ENCODE data around the gene INTS6L. TPM values are rescaled to one million over a fixed set of nuclear protein-coding genes. Genes with fewer than 3 reads are reported as not detected.
A peak's percentile ranks its signal among the peaks of the same experiment; 100 is the strongest.
"Not testable (repeated sequence)": the region's sequence is repeated elsewhere in the genome, so short reads cannot be mapped to it uniquely, and the experiment has no call there.

Gene INTS6L
- total RNA-seq, 2 donors from 2014 or later, result 28.6 to 41.3 TPM

DNA sequence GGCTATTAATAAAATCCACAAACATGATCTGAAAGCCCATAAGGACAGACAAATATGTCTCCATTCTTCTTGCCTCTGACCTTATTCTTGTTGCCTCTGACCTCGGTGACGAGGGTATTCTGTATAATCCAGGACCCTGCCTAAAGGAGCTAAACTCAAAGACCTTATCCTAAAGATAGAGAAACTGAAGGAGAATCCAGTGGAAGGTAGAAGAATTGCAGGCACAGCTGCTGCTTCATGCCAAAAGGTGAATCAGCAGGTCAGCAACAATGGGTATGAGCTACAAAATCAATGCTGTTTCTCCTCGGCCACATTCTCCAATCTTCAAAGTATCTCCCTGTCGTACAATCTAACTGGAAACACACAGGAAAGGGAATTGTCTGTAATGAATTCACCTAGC lies 71.4 kb downstream of the INTS6L start:
- Mint-ChIP-seq H3K27me3 (ENCODE audit: low read depth) (peaks cover 49% of the 10 kb centered on the region), H3K9me3 (no peaks in the 10 kb centered on the region), H3K27ac (no peak overlapping the region), H3K4me3 (no peak overlapping the region), H3K36me3 (ENCODE audit: insufficient read depth in 2 of 2) (no peaks in the 10 kb centered on the region), H3K4me1 (ENCODE audit: low read depth) (peaks cover 4% of the 10 kb centered on the region)
- no peak for DNase-seq
- ATAC-seq (replicated peaks in 1 of 2), result no peak

DNA sequence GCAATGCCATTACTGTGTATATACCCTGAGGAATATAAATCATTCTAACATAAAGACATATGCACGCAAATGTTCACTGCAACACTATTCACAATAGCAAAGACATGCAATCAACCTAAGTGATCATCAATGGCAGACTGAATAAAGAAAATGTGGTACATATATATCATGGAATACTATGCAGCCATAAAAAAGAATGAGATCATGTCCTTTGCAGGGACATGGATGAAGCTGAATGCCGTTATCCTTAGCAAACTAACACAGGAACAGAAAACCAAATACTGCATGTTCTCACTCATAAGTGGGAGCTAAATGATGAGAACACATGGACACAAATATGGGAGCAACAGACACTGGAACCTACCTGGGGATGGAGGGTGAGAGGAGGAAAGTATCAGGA lies 73.6 kb downstream of the INTS6L start:
- not testable (repeated sequence) for H3K4me3 Mint-ChIP-seq; DNase-seq; ATAC-seq (replicated peaks in 1 of 2); H3K4me1 Mint-ChIP-seq (ENCODE audit: low read depth); H3K27ac Mint-ChIP-seq; H3K9me3 Mint-ChIP-seq; H3K36me3 Mint-ChIP-seq (ENCODE audit: insufficient read depth in 2 of 2)
- peaks cover 51% of the 10 kb centered on the region for H3K27me3 Mint-ChIP-seq (ENCODE audit: low read depth)

DNA sequence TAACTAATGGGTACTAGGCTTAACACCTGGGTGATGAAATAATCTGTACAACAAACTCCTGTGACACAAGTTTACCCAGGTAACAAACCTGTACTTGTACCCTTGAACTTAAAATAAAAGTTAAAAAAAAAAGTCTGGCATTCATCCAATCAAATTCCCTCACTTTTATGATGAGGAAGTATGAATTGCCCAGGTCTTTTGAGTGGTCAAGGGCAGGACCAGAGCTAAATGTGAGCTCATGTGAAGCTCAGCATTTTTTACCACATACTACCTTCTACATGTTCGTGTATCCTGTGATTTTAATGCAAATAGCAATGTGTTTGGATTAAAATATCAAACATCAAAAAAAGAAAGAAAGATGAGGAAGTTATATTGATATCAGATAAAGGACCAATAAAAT lies 74.0 kb downstream of the INTS6L start:
- not testable (repeated sequence) for H3K4me3 Mint-ChIP-seq; DNase-seq; H3K36me3 Mint-ChIP-seq (ENCODE audit: insufficient read depth in 2 of 2); ATAC-seq (replicated peaks in 1 of 2); H3K4me1 Mint-ChIP-seq (ENCODE audit: low read depth); H3K9me3 Mint-ChIP-seq; H3K27ac Mint-ChIP-seq
- H3K27me3 Mint-ChIP-seq (ENCODE audit: low read depth), result peaks cover 53% of the 10 kb centered on the region

DNA sequence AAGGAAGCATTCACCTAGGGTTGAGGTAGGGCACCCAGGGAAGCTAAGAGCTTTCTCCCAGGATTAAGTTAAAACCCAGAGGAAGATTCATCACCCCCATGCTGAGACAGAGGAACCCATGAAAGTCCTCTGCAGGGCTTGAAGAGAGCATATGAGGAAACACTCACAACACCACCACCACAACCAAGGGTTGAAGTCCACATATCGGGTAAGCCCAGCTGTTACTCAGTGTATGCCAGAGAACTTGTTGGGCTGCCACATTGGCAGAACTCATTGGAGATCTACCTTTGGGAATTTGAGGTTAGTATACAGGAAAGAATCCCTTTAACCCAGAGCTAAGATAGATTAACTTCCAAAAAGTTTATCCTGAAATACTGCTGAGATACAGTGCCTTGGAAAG lies 75.1 kb downstream of the INTS6L start:
- DNase-seq (no peak), ATAC-seq (replicated peaks in 1 of 2) (no peak)
- Mint-ChIP-seq H3K4me3 (no peak overlapping the region), H3K9me3 (no peaks in the 10 kb centered on the region), H3K27me3 (ENCODE audit: low read depth) (peaks cover 47% of the 10 kb centered on the region), H3K27ac (no peak overlapping the region), H3K4me1 (ENCODE audit: low read depth) (peaks cover 4% of the 10 kb centered on the region), H3K36me3 (ENCODE audit: insufficient read depth in 2 of 2) (no peaks in the 10 kb centered on the region)

DNA sequence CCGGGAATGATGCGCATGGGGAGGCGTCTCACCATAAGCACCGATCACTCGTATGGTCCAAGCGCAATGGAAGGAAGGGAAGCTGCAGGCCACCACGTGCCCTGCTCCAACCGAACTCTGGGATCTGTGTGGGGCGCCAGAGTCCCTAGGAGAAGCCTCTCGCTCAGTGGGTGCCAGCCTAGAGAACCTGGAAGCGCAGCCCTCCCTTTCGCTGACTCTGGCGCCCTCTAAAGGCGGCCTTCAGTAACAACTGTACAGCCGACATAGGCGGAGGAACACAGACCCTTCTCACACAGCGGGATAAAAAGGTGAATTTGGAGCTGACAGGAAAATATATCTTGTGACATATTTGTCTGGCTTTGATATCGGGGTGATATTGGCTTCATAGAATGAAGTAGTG lies 76.0 kb downstream of the INTS6L start:
- Mint-ChIP-seq H3K27ac (no peak overlapping the region), H3K4me3 (no peak overlapping the region), H3K27me3 (ENCODE audit: low read depth) (peaks cover 54% of the 10 kb centered on the region), H3K36me3 (ENCODE audit: insufficient read depth in 2 of 2) (no peaks in the 10 kb centered on the region), H3K9me3 (no peaks in the 10 kb centered on the region), H3K4me1 (ENCODE audit: low read depth) (peaks cover 4% of the 10 kb centered on the region)
- peak; percentile 50 to 56 for DNase-seq
- ATAC-seq (replicated peaks in 1 of 2), result peak; percentile 28 to 53

DNA sequence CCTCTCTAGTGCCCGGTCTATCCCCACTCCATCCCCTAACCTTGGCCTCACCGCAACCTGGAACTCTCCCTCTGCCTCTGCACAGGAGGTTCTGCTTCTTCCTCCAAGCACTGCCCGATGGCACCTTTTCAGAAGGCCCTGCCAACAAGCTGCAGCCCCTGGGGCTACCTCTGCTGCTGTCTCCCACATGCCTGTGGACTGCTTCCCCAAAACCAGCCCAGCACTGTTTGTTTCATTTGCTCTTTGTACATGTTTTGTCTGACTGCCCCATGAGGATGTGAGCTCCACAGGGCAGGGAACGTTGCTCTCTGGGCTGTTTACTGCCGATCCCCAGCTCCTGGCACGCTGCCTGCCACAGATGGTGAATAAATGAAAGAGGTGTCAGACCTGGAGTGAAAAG lies 85.4 kb downstream of the INTS6L start:
- Mint-ChIP-seq H3K27ac (no peak overlapping the region), H3K27me3 (ENCODE audit: low read depth) (peaks cover 46% of the 10 kb centered on the region), H3K9me3 (no peaks in the 10 kb centered on the region), H3K4me3 (no peak overlapping the region), H3K4me1 (ENCODE audit: low read depth) (no peaks in the 10 kb centered on the region), H3K36me3 (ENCODE audit: insufficient read depth in 2 of 2) (no peaks in the 10 kb centered on the region)
- DNase-seq (no peak), ATAC-seq (replicated peaks in 1 of 2) (no peak)

DNA sequence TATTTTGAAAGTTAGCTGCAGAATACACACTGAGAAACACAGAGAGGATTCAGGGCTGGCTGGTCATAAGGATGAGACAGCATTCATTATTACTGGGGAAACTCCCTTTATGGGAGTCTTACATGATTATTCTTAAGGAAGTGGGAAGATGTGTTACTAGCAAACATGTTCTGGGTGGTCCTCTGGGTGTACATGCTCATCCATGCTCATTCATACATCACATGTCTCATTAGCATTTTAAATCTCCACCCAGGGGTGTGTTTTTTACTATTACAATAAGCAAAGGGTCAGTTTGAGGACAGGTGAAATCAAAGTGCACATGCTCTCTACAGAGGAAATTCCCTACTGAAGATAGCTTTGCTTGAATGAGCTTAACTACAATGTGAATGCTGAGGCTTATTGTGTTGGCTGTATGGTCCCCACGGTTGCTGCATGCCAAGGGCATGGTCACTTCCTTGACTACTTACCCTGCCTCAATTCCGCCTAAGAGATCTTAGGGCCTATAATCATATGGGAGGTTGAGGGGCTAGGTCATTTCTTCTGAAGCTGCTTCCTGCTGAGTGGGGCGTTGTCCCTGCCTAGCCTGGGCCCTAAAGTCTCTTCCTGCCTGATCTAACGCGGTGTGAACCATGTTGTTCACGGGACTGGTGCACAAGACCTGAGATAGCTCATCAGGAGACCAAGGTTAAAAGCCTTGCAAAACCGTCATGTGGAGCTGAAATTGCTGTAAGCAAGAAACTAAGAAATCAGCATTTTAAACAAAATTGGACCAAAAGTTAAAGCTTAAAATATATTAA lies 104.1 kb downstream of the INTS6L start:
- H3K4me3 Mint-ChIP-seq; H3K9me3 Mint-ChIP-seq; H3K27me3 Mint-ChIP-seq (ENCODE audit: low read depth); DNase-seq; H3K4me1 Mint-ChIP-seq (ENCODE audit: low read depth); ATAC-seq (replicated peaks in 1 of 2); H3K27ac Mint-ChIP-seq; H3K36me3 Mint-ChIP-seq (ENCODE audit: insufficient read depth in 2 of 2): not testable (repeated sequence)

DNA sequence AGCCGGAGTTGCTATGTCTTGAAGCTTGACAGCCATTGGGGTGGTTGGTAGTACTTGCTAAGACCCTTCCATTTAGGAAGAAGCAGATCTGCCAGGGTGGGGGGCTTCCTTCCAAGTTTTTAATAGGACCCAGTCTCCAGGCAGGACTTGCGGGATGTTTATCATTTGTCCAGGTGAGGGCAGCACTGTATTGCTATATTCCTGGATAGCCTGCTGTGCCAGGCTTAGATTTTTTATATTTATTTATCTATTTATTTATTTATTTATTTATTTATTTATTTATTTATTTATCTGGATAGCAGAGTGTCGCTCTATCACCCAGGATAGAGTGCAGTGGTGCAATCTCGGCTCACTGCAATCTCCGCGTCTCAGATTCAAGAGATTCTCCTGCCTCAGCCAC lies 105.5 kb downstream of the INTS6L start:
- H3K27ac Mint-ChIP-seq, result no peak overlapping the region
- H3K4me3 Mint-ChIP-seq, result no peak overlapping the region
- H3K4me1 Mint-ChIP-seq (ENCODE audit: low read depth), result no peaks in the 10 kb centered on the region
- H3K9me3 Mint-ChIP-seq, result no peaks in the 10 kb centered on the region
- no peaks in the 10 kb centered on the region for H3K36me3 Mint-ChIP-seq (ENCODE audit: insufficient read depth in 2 of 2)
- DNase-seq (no peak), ATAC-seq (replicated peaks in 1 of 2) (no peak)
- H3K27me3 Mint-ChIP-seq (ENCODE audit: low read depth), result peaks cover 13% of the 10 kb centered on the region

DNA sequence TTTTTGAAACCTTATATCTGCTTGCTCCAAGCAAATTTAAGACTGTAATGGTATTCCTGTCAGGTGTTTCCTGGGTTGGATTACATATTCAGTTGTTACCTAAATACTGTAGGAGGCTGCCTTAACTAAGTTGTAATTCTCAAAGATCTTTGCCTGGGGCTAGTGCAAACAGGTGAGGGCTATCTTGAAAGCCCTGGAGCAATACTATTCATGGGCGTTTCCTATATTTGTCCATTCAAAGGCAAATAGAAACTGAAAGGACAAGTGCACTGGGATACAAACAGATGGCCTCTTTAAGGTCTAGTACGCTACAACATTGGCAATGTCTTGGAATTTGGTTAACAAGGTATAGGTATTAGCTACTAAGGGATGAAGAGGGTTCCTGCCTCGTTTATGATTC lies 108.9 kb downstream of the INTS6L start:
- Mint-ChIP-seq H3K4me3 (no peak overlapping the region), H3K9me3 (no peaks in the 10 kb centered on the region), H3K4me1 (ENCODE audit: low read depth) (no peaks in the 10 kb centered on the region), H3K36me3 (ENCODE audit: insufficient read depth in 2 of 2) (no peaks in the 10 kb centered on the region), H3K27me3 (ENCODE audit: low read depth) (peaks cover 19% of the 10 kb centered on the region), H3K27ac (no peak overlapping the region)
- DNase-seq (no peak), ATAC-seq (replicated peaks in 1 of 2) (no peak)

Other genes starting within 250 kb of the INTS6L start
- gene ETDC, start 211.2 kb upstream of the INTS6L start, total RNA-seq, result not detected
- 1 to 10 TPM; 5.8 to 5.9 TPM for gene ZNF75D, start 176.6 kb upstream of the INTS6L start, total RNA-seq
- 1 to 10 TPM; 1.9 to 2.2 TPM for gene ZNF449, start 175.9 kb upstream of the INTS6L start, total RNA-seq
- under 1 TPM; 0.24 to 0.44 TPM for gene SMIM10L2A, start 98.7 kb upstream of the INTS6L start, total RNA-seq
- gene CT45A1, start 193.0 kb downstream of the INTS6L start, total RNA-seq, result not detected
- gene CT45A3, start 247.5 kb downstream of the INTS6L start, total RNA-seq, result not detected

All from activated T-cell treated with anti-CD3 and anti-CD28 coated beads, Interleukin-2, amount 50 U/mL, for 72 hours (primary cell).